Erythroblast (primary cell): ENCODE measurements around the gene SH2D1B.

Experiments used
- GATA1 ChIP-seq: IDR thresholded peaks from 2 replicates; pipeline ENCODE4 v1.6.1; 2011; ENCODE audit warnings: low read depth, mild to moderate bottlenecking, control low read depth, low read length, moderate library complexity
- POLR2A ChIP-seq: IDR thresholded peaks from 2 replicates; pipeline ENCODE4 v1.6.1; 2011; ENCODE audit warnings: mild to moderate bottlenecking, low read length

GRCh38 chr1:162416215-162416614, 4.3 kb upstream of the SH2D1B start:
- TF ChIP-seq POLR2A: no peak
- no peak for TF ChIP-seq GATA1
